SK-N-SH (cell line): ENCODE data around the gene TBC1D16. TPM values are rescaled to one million over a fixed set of nuclear protein-coding genes. Genes with fewer than 3 reads are reported as not detected.

Experiments
- CTCF ChIA-PET: fragments of 300-600, 350-600 bp; formaldehyde crosslinking; extraction: SDS; loops from one replicate; lab custom pipeline; 2021; lab: Yijun Ruan, JAX
- POLR2A ChIA-PET: fragments of 350-600 bp; sonication (Branson Sonifier 250); formaldehyde crosslinking; extraction: SDS; loops from one replicate; lab custom pipeline; 2020; ENCODE audit warnings: antibody characterized with exemption, inconsistent platforms; lab: Yijun Ruan, JAX
- DNase-seq: peaks from one replicate; pipeline ENCODE4 v3.0.0; 2012
- H2AFZ ChIP-seq: fragments of 200-600 bp; sonication (generic); 2 replicates; pipeline ENCODE4 v1.8.1; 2016; ENCODE audit warnings: antibody characterized with exemption, mild to moderate bottlenecking, low read depth
- H3F3A ChIP-seq: fragments of 200-600 bp; sonication (generic); replicated peaks from 2 replicates; pipeline ENCODE3; 2016; ENCODE audit warnings: antibody characterized with exemption, mild to moderate bottlenecking; ENCODE audit not compliant: insufficient read depth
- H3K27ac ChIP-seq, 2 experiments: fragments of 200-500 bp in 1 of 2; fragments of 200-600 bp in 1 of 2; sonication (Bioruptor generic) in 1 of 2; sonication (generic), shearing (Covaris generic) in 1 of 2; 2 replicates each; pipeline versions ENCODE4 v1.5.1 to v1.6.1; 2014 to 2016; ENCODE audit warnings: low read depth in 2 of 2, inconsistent platforms in 1 of 2, low read length in 1 of 2, mild to moderate bottlenecking in 1 of 2, mixed read lengths in 1 of 2
- H3K27me3 ChIP-seq: fragments of 200-600 bp; sonication (generic), shearing (Covaris generic); 2 replicates; pipeline ENCODE4 v1.6.1; 2016; ENCODE audit warnings: mixed run types; ENCODE audit not compliant: insufficient read depth
- H3K36me3 ChIP-seq, 2 experiments: fragments of 200-500 bp in 1 of 2; fragments of 200-600 bp in 1 of 2; sonication (Bioruptor generic) in 1 of 2; sonication (generic) in 1 of 2; replicated peaks in 1 of 2; 2 replicates each; pipeline versions ENCODE3 to v1.5.1; 2014 to 2016; ENCODE audit warnings: low read length in 1 of 2, mild to moderate bottlenecking in 1 of 2; ENCODE audit not compliant: insufficient read depth in 2 of 2, control insufficient read depth in 1 of 2
- H3K4me1 ChIP-seq, 2 experiments: fragments of 200-500 bp in 1 of 2; fragments of 200-600 bp in 1 of 2; sonication (Bioruptor generic) in 1 of 2; sonication (generic), shearing (Covaris generic) in 1 of 2; 2 replicates each; pipeline versions ENCODE4 v1.5.1 to v1.6.1; 2014 to 2016; ENCODE audit warnings: low read depth in 1 of 2, low read length in 1 of 2, mixed run types in 1 of 2; ENCODE audit not compliant: insufficient read depth in 2 of 2, control insufficient read depth in 1 of 2
- H3K4me2 ChIP-seq: fragments of 200-600 bp; sonication (generic), shearing (Covaris generic); 2 replicates; pipeline ENCODE4 v1.6.1; 2017; ENCODE audit warnings: mixed run types
- H3K4me3 ChIP-seq, 2 experiments: fragments of 200-500 bp in 1 of 2; fragments of 200-600 bp in 1 of 2; sonication (Bioruptor generic) in 1 of 2; sonication (generic), shearing (Covaris generic) in 1 of 2; 2 replicates each; pipeline versions ENCODE4 v1.5.1 to v1.8.1; 2014 to 2016; ENCODE audit warnings: low read depth in 2 of 2, inconsistent platforms in 1 of 2, low read length in 1 of 2, mild to moderate bottlenecking in 1 of 2, mixed read lengths in 1 of 2, moderate library complexity in 1 of 2
- H3K79me2 ChIP-seq: fragments of 200-600 bp; sonication (generic); 2 replicates; pipeline ENCODE4 v1.8.1; 2017; ENCODE audit warnings: mild to moderate bottlenecking; ENCODE audit not compliant: insufficient read depth
- H3K9ac ChIP-seq: fragments of 200-600 bp; sonication (generic); 2 replicates; pipeline ENCODE4 v1.6.1; 2017; ENCODE audit warnings: mixed run types
- H3K9me2 ChIP-seq: fragments of 200-600 bp; sonication (generic); 2 replicates; pipeline ENCODE4 v1.6.1; 2017; ENCODE audit warnings: mixed run types
- H3K9me3 ChIP-seq: fragments of 200-600 bp; sonication (generic); 2 replicates; pipeline ENCODE4 v1.6.1; 2017; ENCODE audit warnings: mixed run types, mild to moderate bottlenecking, moderate library complexity
- H4K20me1 ChIP-seq: fragments of 200-600 bp; sonication (generic); 2 replicates; pipeline ENCODE4 v1.6.1; 2017; ENCODE audit warnings: mild to moderate bottlenecking, mixed run types; ENCODE audit not compliant: insufficient read depth
- CHD2 ChIP-seq: fragments of 150-350 bp; IDR thresholded peaks from 2 replicates; pipeline ENCODE4 v1.6.1; 2018; ENCODE audit warnings: low read length; ENCODE audit not compliant: partially characterized antibody
- FOSL2 ChIP-seq: IDR thresholded peaks from 2 replicates; pipeline ENCODE4 v1.4.0; 2012; ENCODE audit warnings: low read depth, mild to moderate bottlenecking, moderate library complexity, borderline replicate concordance
- FOXM1 ChIP-seq: IDR thresholded peaks from 2 replicates; pipeline ENCODE4 v1.4.0; 2012; ENCODE audit warnings: low read depth, mild to moderate bottlenecking
- GABPA ChIP-seq: IDR thresholded peaks from 2 replicates; pipeline ENCODE4 v1.4.0; 2012; ENCODE audit warnings: low read depth, mild to moderate bottlenecking
- GATA2 ChIP-seq: sonication (generic); formaldehyde crosslinking; IDR thresholded peaks from 2 replicates; pipeline ENCODE4 v1.5.0; 2020; ENCODE audit warnings: mild to moderate bottlenecking, missing genetic modification reagents
- MEF2A ChIP-seq: IDR thresholded peaks from 2 replicates; pipeline ENCODE4 v1.4.0; 2012; ENCODE audit warnings: low read depth, borderline replicate concordance
- MXI1 ChIP-seq: IDR thresholded peaks from 2 replicates; pipeline ENCODE4 v1.6.1; 2012; ENCODE audit warnings: mild to moderate bottlenecking, low read depth, low read length, improper control_type of control experiment
- NRF1 ChIP-seq: IDR thresholded peaks from 2 replicates; pipeline ENCODE4 v1.6.1; 2012; ENCODE audit warnings: low read depth, mild to moderate bottlenecking, low read length
- RAD21 ChIP-seq: IDR thresholded peaks from 2 replicates; pipeline ENCODE4 v1.6.1; 2012; ENCODE audit warnings: mild to moderate bottlenecking, low read length
- SIN3A ChIP-seq: IDR thresholded peaks from 2 replicates; pipeline ENCODE4 v1.6.1; 2012; ENCODE audit warnings: low read depth, mild to moderate bottlenecking, low read length, moderate library complexity, borderline replicate concordance
- TAF1 ChIP-seq: IDR thresholded peaks from 2 replicates; pipeline ENCODE4 v1.6.1; 2012; ENCODE audit warnings: low read depth, mild to moderate bottlenecking, low read length, moderate library complexity, borderline replicate concordance
- TEAD4 ChIP-seq: IDR thresholded peaks from 2 replicates; pipeline ENCODE4 v1.4.0; 2012; ENCODE audit warnings: mild to moderate bottlenecking, borderline replicate concordance; ENCODE audit not compliant: insufficient read depth
- YY1 ChIP-seq: IDR thresholded peaks from 2 replicates; pipeline ENCODE4 v1.4.0; 2012; ENCODE audit warnings: low read depth, mild to moderate bottlenecking
- WGBS: methylation state at CpG from one replicate; pipeline ENCODE4 v1.1.6; 2017; ENCODE audit warnings: low lambda C conversion rate; 5-methylcytosine and 5-hydroxymethylcytosine counted together
- polyA plus RNA-seq, 3 experiments: library from polyadenylated mRNA; depleted of rRNA; stranded (reverse); fragments of >200 nt; gene quantifications; 2 replicates each; pipeline ENCODE4 v1.2.3, GENCODE V29; 2012
- TF ChIP-seq, protein P1 (sequence below): fragments of 150-350 bp; IDR thresholded peaks from 2 replicates; pipeline ENCODE4 v1.6.1; 2017; ENCODE audit warnings: antibody characterized with exemption, low read length, low read depth, borderline replicate concordance
- TF ChIP-seq, protein P2 (sequence below): IDR thresholded peaks from 2 replicates; pipeline ENCODE4; 2012
- TF ChIP-seq, protein P3 (sequence below): IDR thresholded peaks from 2 replicates; pipeline ENCODE4 v1.4.0; 2012; ENCODE audit warnings: low read depth, borderline replicate concordance

TBC1D16 gene
- polyA plus RNA-seq, 1 of the 3 experiments (the other 2 are of a cell fraction) = 14.5 TPM

DNA sequence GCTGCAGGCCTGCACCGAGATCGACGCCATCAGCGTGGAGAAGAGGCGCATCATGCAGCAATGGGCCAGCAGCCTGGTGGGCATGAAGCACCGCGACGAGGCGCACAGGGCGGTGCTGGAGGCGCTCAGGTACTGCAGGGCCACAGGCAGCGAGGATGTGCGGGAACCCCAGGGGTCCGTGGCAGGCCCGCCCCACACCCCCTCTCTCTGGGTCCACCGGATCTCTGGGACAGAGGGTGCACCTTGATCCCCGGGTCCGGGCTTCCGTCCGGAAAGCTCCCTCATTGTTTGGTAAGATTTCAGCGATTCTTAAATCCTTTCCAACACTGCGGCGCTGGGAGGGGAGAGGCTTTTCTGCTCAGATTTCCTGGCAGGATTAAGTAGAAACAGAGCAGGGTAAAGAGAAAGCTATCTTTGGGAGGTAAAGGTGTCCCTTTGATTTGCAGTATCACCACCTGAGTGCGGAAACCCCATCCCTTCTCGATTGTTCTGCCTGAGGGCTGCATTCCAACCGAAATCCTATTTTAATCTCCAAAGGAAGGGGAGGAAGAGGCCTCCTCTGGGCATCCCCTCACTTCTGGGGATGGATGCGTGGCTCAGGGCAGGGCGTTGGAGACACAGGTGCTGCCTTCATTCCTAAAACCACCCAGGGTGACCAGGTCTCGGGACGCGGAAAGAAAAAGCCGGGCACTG is 30.0 kb upstream of the TBC1D16 start:
- H3K9ac ChIP-seq = no peak overlapping the region
- no peak for DNase-seq
- H3K4me2 ChIP-seq = no peak overlapping the region
- H3K27me3 ChIP-seq = no peaks in the 10 kb centered on the region
- H2AFZ ChIP-seq = no peak overlapping the region
- no peak overlapping the region for H3K27ac ChIP-seq
- H3K9me3 ChIP-seq = no peaks in the 10 kb centered on the region
- no peak overlapping the region for H3K4me3 ChIP-seq
- H3F3A ChIP-seq = no peaks in the 10 kb centered on the region
- ChIA-PET CTCF (interaction anchor here (1.0 to 2.8 kb wide), 2 partner anchors 17 to 36 kb away, joined by 4 to 9 read pairs; partner anchors contain the start of gene GAA), POLR2A (no interaction called here)
- H3K4me1 ChIP-seq = no peaks in the 10 kb centered on the region; a peak in 1 of 4 replicates
- H4K20me1 ChIP-seq = no peaks in the 10 kb centered on the region
- H3K9me2 ChIP-seq = no peaks in the 10 kb centered on the region
- WGBS = 94% methylated on average over 30 of the region's 32 CpGs
- no peaks in the 10 kb centered on the region for H3K79me2 ChIP-seq
- H3K36me3 ChIP-seq = peaks cover 0 to 4% of the 10 kb centered on the region in 2 experiments
- TF ChIP-seq MXI1 = no peak
- TF ChIP-seq, protein P1, sequence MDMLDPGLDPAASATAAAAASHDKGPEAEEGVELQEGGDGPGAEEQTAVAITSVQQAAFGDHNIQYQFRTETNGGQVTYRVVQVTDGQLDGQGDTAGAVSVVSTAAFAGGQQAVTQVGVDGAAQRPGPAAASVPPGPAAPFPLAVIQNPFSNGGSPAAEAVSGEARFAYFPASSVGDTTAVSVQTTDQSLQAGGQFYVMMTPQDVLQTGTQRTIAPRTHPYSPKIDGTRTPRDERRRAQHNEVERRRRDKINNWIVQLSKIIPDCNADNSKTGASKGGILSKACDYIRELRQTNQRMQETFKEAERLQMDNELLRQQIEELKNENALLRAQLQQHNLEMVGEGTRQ = no peak
- no peak for TF ChIP-seq TAF1
- TF ChIP-seq MEF2A = no peak
- no peak for TF ChIP-seq NRF1
- no peak for TF ChIP-seq RAD21
- no peak for TF ChIP-seq GABPA
- TF ChIP-seq, protein P2, sequence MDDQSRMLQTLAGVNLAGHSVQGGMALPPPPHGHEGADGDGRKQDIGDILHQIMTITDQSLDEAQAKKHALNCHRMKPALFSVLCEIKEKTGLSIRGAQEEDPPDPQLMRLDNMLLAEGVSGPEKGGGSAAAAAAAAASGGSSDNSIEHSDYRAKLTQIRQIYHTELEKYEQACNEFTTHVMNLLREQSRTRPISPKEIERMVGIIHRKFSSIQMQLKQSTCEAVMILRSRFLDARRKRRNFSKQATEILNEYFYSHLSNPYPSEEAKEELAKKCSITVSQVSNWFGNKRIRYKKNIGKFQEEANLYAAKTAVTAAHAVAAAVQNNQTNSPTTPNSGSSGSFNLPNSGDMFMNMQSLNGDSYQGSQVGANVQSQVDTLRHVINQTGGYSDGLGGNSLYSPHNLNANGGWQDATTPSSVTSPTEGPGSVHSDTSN = no peak
- TF ChIP-seq YY1 = no peak
- no peak for TF ChIP-seq GATA2 (CRISPR knock-in tag)
- TF ChIP-seq, protein P3, sequence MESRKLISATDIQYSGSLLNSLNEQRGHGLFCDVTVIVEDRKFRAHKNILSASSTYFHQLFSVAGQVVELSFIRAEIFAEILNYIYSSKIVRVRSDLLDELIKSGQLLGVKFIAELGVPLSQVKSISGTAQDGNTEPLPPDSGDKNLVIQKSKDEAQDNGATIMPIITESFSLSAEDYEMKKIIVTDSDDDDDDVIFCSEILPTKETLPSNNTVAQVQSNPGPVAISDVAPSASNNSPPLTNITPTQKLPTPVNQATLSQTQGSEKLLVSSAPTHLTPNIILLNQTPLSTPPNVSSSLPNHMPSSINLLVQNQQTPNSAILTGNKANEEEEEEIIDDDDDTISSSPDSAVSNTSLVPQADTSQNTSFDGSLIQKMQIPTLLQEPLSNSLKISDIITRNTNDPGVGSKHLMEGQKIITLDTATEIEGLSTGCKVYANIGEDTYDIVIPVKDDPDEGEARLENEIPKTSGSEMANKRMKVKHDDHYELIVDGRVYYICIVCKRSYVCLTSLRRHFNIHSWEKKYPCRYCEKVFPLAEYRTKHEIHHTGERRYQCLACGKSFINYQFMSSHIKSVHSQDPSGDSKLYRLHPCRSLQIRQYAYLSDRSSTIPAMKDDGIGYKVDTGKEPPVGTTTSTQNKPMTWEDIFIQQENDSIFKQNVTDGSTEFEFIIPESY = no peak
- no peak for TF ChIP-seq SIN3A
- TF ChIP-seq TEAD4 = no peak
- no peak for TF ChIP-seq FOSL2
- TF ChIP-seq FOXM1 = no peak
- TF ChIP-seq CHD2 = no peak
